ENCODE results near the gene PRDM8.

Gene PRDM8

DNA sequence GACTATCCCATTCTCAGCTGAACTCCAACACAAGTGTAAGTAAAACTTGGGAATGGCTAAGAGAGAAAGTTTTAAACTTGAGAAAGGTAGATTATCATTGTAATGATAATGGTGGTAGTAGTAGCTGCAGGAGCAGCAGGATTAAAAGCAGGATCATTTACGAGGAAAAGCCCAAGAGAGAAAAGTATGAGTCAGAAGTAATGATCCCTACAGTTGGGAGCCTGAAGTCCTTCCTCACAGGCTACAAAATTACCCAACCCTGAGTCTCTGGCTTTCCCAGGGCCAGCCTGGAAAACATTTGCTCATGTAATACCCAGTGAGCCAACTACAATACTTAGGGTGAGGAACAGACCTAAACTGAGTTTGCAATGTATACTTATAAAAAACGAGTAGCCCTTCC, 4.4 kb upstream of the PRDM8 start:
- no peak for DNase-seq (ENCODE audit: insufficient read length)
- TF ChIP-seq TAF1 (IDR thresholded peaks at IDR 0.05; ENCODE audit: borderline replicate concordance, low read depth, low read length), result no peak
- TF ChIP-seq POLR2A (IDR thresholded peaks at IDR 0.05; ENCODE audit: low read depth, low read length), result no peak
- TF ChIP-seq POLR2AphosphoS5 (IDR thresholded peaks at IDR 0.05; ENCODE audit: low read depth, low read length), result no peak
- no peak for FAIRE-seq

DNA sequence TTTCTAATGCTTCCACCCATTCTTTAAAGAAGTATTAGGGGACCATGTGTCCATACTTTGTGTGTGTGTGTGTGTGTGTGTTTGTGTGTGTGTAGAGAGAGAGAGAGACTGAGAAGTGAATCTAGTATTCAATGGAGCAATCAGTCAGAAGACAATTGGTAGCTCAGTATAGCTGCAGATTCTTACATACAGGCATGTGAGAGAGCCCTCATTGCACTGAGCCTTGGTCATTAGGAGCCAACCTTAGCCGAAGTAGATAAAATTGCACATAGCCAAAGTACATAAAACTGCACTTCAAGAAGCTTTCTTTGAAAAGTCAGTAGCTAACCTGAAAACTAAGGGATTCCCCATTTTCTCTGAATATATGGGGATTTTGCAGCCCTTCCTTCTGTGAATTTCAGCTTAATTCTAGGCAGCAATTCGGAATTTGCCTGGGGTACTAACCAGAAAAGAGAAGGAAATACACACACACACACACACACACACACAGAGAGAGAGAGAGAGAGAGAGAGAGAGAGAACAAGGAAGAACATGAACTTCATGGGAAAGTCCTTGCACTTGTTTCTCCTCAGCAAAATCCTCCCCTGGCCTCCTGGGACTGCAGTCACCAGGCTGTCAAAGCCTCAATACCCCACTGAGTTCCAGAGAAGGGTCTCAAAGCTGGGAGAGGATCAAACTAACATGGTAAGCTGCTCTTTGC, 1.7 kb upstream of the PRDM8 start:
- FAIRE-seq, result no peak
- no peak for DNase-seq (ENCODE audit: insufficient read length)
- no peak for TF ChIP-seq POLR2A (IDR thresholded peaks at IDR 0.05; ENCODE audit: low read depth, low read length)
- no peak for TF ChIP-seq POLR2AphosphoS5 (IDR thresholded peaks at IDR 0.05; ENCODE audit: low read depth, low read length)
- TF ChIP-seq TAF1 (IDR thresholded peaks at IDR 0.05; ENCODE audit: borderline replicate concordance, low read depth, low read length), result no peak

DNA sequence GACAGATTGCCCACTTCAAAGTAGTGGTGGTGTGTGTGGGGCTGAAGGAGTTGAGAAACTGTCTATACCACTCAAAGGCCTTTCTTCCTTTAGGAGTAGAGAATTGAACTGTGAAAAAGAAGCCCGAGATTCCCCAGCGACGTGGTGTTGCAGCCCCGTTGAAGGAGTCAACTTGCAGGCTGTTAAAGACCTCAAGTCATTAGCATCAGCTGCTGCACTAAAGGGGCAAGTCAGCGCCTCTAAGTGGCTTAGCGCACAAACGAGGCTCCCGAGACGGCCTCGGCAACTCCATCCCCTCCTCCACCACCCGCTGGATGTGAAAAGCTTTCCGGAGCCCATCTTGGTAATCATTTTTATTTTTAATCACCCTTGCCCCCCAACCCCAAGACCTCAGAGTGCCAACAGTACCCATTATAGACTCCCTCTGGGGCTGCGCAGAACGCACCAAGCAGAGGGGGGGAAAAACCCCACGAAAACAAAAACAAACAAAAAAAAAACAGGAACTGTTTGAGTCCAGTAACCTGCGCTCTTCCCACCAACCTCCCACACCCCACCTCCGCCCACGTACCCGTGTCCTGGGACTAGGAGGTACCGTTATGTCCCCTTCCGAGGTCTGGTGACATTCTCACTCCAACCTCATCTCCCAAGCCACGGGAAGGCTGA, 913 bp upstream of the PRDM8 start:
- peak; percentile 38 for FAIRE-seq
- TF ChIP-seq POLR2A (IDR thresholded peaks at IDR 0.05; ENCODE audit: low read depth, low read length) (no peak), TAF1 (IDR thresholded peaks at IDR 0.05; ENCODE audit: borderline replicate concordance, low read depth, low read length) (no peak), POLR2AphosphoS5 (IDR thresholded peaks at IDR 0.05; ENCODE audit: low read depth, low read length) (no peak)
- no peak for DNase-seq (ENCODE audit: insufficient read length)

DNA sequence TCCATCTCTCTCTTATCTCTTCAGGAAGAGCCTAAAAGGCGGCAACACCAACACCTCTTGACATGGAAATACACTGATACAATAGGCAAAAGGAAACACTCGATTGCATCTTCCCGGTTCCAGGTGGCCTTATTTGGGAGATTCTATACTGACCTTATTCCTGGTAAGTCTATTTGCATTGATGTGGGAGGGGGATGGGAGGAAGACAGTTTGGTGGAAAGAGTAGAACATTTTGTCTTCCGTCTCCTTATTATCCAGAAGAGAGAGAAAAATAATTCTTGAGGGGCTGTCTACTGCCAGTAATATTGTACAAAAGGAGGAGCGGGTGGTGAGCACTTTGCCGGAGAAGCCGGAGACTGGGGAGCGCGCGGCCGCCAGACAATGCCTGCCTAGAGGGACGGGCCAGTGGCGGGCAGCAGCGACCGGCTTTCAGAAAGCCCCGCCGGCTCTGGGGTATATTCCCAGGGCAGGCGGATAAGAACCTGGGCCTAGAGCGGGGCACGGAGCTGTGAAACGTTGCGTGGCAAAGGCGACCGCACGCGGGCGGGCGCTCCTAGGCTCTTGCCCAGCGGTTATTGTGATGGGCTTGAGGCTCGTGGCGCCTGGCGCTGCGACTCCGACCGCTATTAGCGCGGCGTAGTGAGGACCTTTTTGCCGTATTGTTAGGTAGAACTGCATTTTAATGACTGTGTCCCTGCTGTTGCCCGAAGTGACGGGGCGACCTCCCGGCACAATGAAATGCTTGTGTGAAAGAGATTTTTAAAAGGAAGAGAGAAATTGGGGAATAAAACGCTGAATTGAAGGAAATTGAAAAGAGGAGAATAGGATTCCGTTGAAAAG, 518 bp downstream of the PRDM8 start:
- FAIRE-seq (no peak), DNase-seq (ENCODE audit: insufficient read length) (no peak)
- no peak for TF ChIP-seq POLR2AphosphoS5 (IDR thresholded peaks at IDR 0.05; ENCODE audit: low read depth, low read length)
- TF ChIP-seq TAF1 (IDR thresholded peaks at IDR 0.05; ENCODE audit: borderline replicate concordance, low read depth, low read length), result no peak
- no peak for TF ChIP-seq POLR2A (IDR thresholded peaks at IDR 0.05; ENCODE audit: low read depth, low read length)

- no peak for FAIRE-seq
- DNase-seq (ENCODE audit: insufficient read length), result no peak
- no peak for TF ChIP-seq TAF1 (IDR thresholded peaks at IDR 0.05; ENCODE audit: borderline replicate concordance, low read depth, low read length)
- TF ChIP-seq POLR2A (IDR thresholded peaks at IDR 0.05; ENCODE audit: low read depth, low read length), result no peak
- no peak for TF ChIP-seq POLR2AphosphoS5 (IDR thresholded peaks at IDR 0.05; ENCODE audit: low read depth, low read length)
These were observed 1.1 kb downstream of the PRDM8 start for GRCh38 chr4:80198441-80198837.

- TF ChIP-seq TAF1 (IDR thresholded peaks at IDR 0.05; ENCODE audit: borderline replicate concordance, low read depth, low read length) (no peak), POLR2A (IDR thresholded peaks at IDR 0.05; ENCODE audit: low read depth, low read length) (no peak), POLR2AphosphoS5 (IDR thresholded peaks at IDR 0.05; ENCODE audit: low read depth, low read length) (no peak)
- no peak for FAIRE-seq
- DNase-seq (ENCODE audit: insufficient read length), result no peak
These were observed 1.8 kb downstream of the PRDM8 start for GRCh38 chr4:80199004-80199560.

DNA sequence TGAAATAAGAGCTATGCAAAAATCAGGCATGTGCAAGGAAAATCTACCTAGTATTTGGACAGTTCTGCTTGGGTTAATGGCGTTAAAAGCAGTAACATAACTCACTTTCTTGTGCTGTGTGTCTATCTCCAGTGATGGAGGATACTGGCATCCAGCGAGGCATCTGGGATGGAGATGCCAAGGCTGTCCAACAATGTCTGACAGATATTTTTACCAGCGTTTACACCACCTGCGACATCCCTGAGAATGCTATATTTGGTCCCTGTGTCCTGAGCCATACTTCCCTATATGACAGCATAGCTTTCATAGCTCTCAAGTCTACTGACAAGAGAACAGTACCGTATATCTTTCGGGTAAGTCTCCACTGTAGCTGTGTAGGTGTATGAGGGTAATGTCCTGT, 2.6 kb downstream of the PRDM8 start:
- DNase-seq (ENCODE audit: insufficient read length) (no peak), FAIRE-seq (no peak)
- TF ChIP-seq POLR2A (IDR thresholded peaks at IDR 0.05; ENCODE audit: low read depth, low read length), result no peak
- TF ChIP-seq TAF1 (IDR thresholded peaks at IDR 0.05; ENCODE audit: borderline replicate concordance, low read depth, low read length), result no peak
- no peak for TF ChIP-seq POLR2AphosphoS5 (IDR thresholded peaks at IDR 0.05; ENCODE audit: low read depth, low read length)

DNA sequence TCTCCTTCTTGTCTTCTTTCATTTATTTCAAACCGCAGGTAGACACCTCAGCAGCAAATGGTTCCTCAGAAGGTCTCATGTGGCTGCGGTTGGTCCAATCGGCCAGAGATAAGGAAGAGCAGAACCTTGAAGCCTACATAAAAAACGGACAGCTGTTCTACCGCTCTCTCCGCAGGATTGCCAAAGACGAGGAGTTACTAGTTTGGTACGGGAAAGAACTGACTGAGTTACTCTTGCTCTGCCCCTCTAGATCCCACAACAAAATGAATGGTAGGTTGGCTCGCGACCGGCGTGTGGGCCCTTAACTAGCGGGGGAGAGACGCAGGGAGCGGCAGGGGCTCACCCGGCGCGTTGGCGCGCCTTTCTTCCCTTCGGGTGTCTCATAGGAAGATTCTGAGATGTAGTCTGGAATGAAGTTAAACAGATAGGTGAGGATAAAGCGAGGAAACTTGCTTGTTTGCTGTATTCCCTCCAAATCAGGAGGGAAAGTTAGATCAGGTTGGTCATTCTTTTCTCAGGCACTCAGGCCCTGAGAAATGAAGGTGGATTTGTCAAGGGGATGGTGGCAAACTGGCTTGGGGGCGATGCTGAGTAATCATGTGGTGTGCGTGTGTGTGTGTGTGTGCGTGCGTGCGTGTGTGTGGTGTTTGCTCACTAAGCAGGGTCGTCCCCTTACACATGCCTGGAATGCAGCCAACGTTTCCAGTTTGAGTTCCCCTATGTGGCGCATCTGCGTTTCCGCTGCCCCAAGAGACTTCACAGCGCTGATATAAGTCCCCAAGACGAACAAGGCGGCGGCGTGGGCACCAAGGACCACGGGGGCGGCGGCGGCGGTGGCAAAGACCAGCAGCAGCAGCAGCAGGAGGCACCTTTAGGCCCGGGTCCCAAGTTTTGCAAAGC, 4.2 kb downstream of the PRDM8 start:
- no peak for DNase-seq (ENCODE audit: insufficient read length)
- TF ChIP-seq TAF1 (IDR thresholded peaks at IDR 0.05; ENCODE audit: borderline replicate concordance, low read depth, low read length) (no peak), POLR2A (IDR thresholded peaks at IDR 0.05; ENCODE audit: low read depth, low read length) (no peak), POLR2AphosphoS5 (IDR thresholded peaks at IDR 0.05; ENCODE audit: low read depth, low read length) (no peak)
- FAIRE-seq, result peak; percentile 36

GRCh38 chr4:80202190-80202711, 4.9 kb downstream of the PRDM8 start:
- peak; percentile 60 for FAIRE-seq
- TF ChIP-seq POLR2AphosphoS5 (IDR thresholded peaks at IDR 0.05; ENCODE audit: low read depth, low read length) (no peak), TAF1 (IDR thresholded peaks at IDR 0.05; ENCODE audit: borderline replicate concordance, low read depth, low read length) (no peak), POLR2A (IDR thresholded peaks at IDR 0.05; ENCODE audit: low read depth, low read length) (no peak)
- DNase-seq (ENCODE audit: insufficient read length), result peak; percentile 80
